GM23338 (cell line): ENCODE results near the gene LEFTY1. TPM values are rescaled to one million over a fixed set of nuclear protein-coding genes. Genes with fewer than 3 reads are reported as not detected.

Experiments used
- ATAC-seq: fragments of 200-7000 bp; cut with Tn5 transposase; 3 replicates; pipeline ENCODE4 v1.9.1; 2020
- DNase-seq: peaks from one replicate; pipeline ENCODE4 v3.0.0-alpha.2; 2015; ENCODE audit warnings: low spot score
- H2AFZ ChIP-seq: fragments of 200-600 bp; sonication (generic); 2 replicates; pipeline ENCODE4 v1.8.0; 2016; ENCODE audit warnings: antibody characterized with exemption, mild to moderate bottlenecking, moderate library complexity
- H3F3A ChIP-seq: fragments of 200-600 bp; sonication (generic); replicated peaks from 2 replicates; pipeline ENCODE4 v1.8.0; 2017; ENCODE audit warnings: antibody characterized with exemption, mixed run types, low read depth
- H3K27ac ChIP-seq: fragments of 200-600 bp; sonication (generic); 2 replicates; pipeline ENCODE4 v1.6.1; 2016; ENCODE audit warnings: low read depth
- H3K27me3 ChIP-seq: fragments of 200-600 bp; sonication (generic); 2 replicates; pipeline ENCODE4 v1.8.0; 2016; ENCODE audit warnings: mild to moderate bottlenecking, mixed run types, moderate library complexity; ENCODE audit not compliant: insufficient read depth
- H3K36me3 ChIP-seq: fragments of 200-600 bp; sonication (generic); 2 replicates; pipeline ENCODE4 v1.8.0; 2016; ENCODE audit warnings: mild to moderate bottlenecking; ENCODE audit not compliant: insufficient read depth
- H3K4me1 ChIP-seq: fragments of 200-600 bp; sonication (generic); 2 replicates; pipeline ENCODE4 v1.8.0; 2016; ENCODE audit warnings: mild to moderate bottlenecking, moderate library complexity; ENCODE audit not compliant: insufficient read depth
- H3K4me2 ChIP-seq: fragments of 200-600 bp; sonication (generic); 2 replicates; pipeline ENCODE4 v1.7.1; 2017; ENCODE audit warnings: mixed run types
- H3K4me3 ChIP-seq: fragments of 200-600 bp; sonication (generic); 2 replicates; pipeline ENCODE4 v1.6.1; 2016; ENCODE audit warnings: mixed run types
- H3K79me2 ChIP-seq: fragments of 200-600 bp; sonication (generic); replicated peaks from 2 replicates; pipeline ENCODE4 v1.8.0; 2017; ENCODE audit warnings: mild to moderate bottlenecking; ENCODE audit not compliant: insufficient read depth
- H3K9me2 ChIP-seq: fragments of 200-600 bp; sonication (generic); 2 replicates; pipeline ENCODE4 v1.8.0; 2017; ENCODE audit not compliant: insufficient read depth
- H4K20me1 ChIP-seq: fragments of 200-600 bp; sonication (generic); replicated peaks from 2 replicates; pipeline ENCODE4 v1.8.0; 2017; ENCODE audit warnings: mild to moderate bottlenecking; ENCODE audit not compliant: insufficient read depth
- H3K27ac Mint-ChIP-seq: 2 replicates; pipeline ENCODE4 v1.8.0; 2020; ENCODE audit warnings: inconsistent platforms, mild to moderate bottlenecking, moderate library complexity, mixed read lengths
- H3K27me3 Mint-ChIP-seq: 3 replicates; pipeline ENCODE4 v1.8.0; 2022; ENCODE audit warnings: low read depth, mild to moderate bottlenecking, moderate library complexity, mixed read lengths, inconsistent platforms; ENCODE audit not compliant: insufficient read depth, poor library complexity
- H3K36me3 Mint-ChIP-seq: 3 replicates; pipeline ENCODE4 v1.8.0; 2021; ENCODE audit warnings: low read depth, mild to moderate bottlenecking, inconsistent platforms, moderate library complexity, mixed read lengths
- H3K4me1 Mint-ChIP-seq: 3 replicates; pipeline ENCODE4 v1.8.0; 2020; ENCODE audit warnings: mild to moderate bottlenecking, inconsistent platforms, mixed read lengths
- H3K4me3 Mint-ChIP-seq: 3 replicates; pipeline ENCODE4 v1.8.0; 2021; ENCODE audit warnings: moderate library complexity, mild to moderate bottlenecking, inconsistent platforms, mixed read lengths
- H3K9me3 Mint-ChIP-seq: 3 replicates; pipeline ENCODE4 v1.8.0; 2020; ENCODE audit warnings: moderate library complexity, mild to moderate bottlenecking, inconsistent platforms, mixed read lengths
- CREB1 ChIP-seq: fragments of 250-450 bp; sonication (Bioruptor Pico); IDR thresholded peaks from 2 replicates; pipeline ENCODE4 v1.5.0; 2020; ENCODE audit warnings: low read depth, mild to moderate bottlenecking, moderate library complexity
- EZH2 ChIP-seq: fragments of 200-600 bp; sonication (generic); IDR thresholded peaks from one replicate; pipeline ENCODE4 v1.8.0; 2017; ENCODE audit warnings: antibody characterized with exemption, mild to moderate bottlenecking, low read depth; ENCODE audit not compliant: unreplicated experiment
- EZH2phosphoT487 ChIP-seq: fragments of 200-600 bp; sonication (generic); IDR thresholded peaks from one replicate; pipeline ENCODE4 v1.8.1; 2018; ENCODE audit warnings: antibody characterized with exemption; ENCODE audit not compliant: unreplicated experiment
- JUNB ChIP-seq: IDR thresholded peaks from one replicate; pipeline ENCODE4 v1.6.1; 2016; ENCODE audit warnings: antibody characterized with exemption; ENCODE audit not compliant: unreplicated experiment
- NANOG ChIP-seq: IDR thresholded peaks from 2 replicates; pipeline ENCODE4 v1.6.1; 2016; ENCODE audit warnings: antibody characterized with exemption, borderline replicate concordance
- POLR2AphosphoS5 ChIP-seq: IDR thresholded peaks from 2 replicates; pipeline ENCODE4 v1.6.1; 2016; ENCODE audit warnings: antibody characterized with exemption, low read depth
- STAT1 ChIP-seq: IDR thresholded peaks from one replicate; pipeline ENCODE4 v1.6.1; 2016; ENCODE audit warnings: antibody characterized with exemption; ENCODE audit not compliant: unreplicated experiment
- ZNF114 ChIP-seq: fragments of 250-450 bp; sonication (Bioruptor Pico); IDR thresholded peaks from 2 replicates; pipeline ENCODE4 v1.5.0; 2020; ENCODE audit warnings: mild to moderate bottlenecking, moderate library complexity
- ZNF331 ChIP-seq: fragments of 250-450 bp; sonication (Bioruptor Pico); IDR thresholded peaks from 2 replicates; pipeline ENCODE4 v1.5.0; 2020; ENCODE audit warnings: low read depth, mild to moderate bottlenecking, moderate library complexity
- polyA plus RNA-seq: library from polyadenylated mRNA; unstranded; fragments of >200 nt; fragmentation: Nextera tagmentation; extraction: Ambion mirVana; gene quantifications from 2 replicates; pipeline ENCODE4 v1.2.1, GENCODE V29; 2016
- total RNA-seq: library from RNA; depleted of rRNA; stranded (reverse); fragments of >200 nt; shearing (Covaris generic); gene quantifications from 2 replicates; pipeline ENCODE4 v1.2.3, GENCODE V29; 2014
- TF ChIP-seq, protein P1 (sequence below): IDR thresholded peaks from 2 replicates; pipeline ENCODE4 v1.6.1; 2016; ENCODE audit warnings: antibody characterized with exemption
- TF ChIP-seq, protein P2 (sequence below), 2 experiments: fragments of 200-600 bp in 1 of 2; sonication (generic) in 1 of 2; conservative IDR thresholded peaks; 2 replicates each; pipeline versions ENCODE4 v1.5.1 to v1.6.1; 2016 to 2017; ENCODE audit warnings: antibody characterized with exemption in 2 of 2, low read depth in 2 of 2, mild to moderate bottlenecking in 2 of 2, moderate library complexity in 1 of 2
- TF ChIP-seq, protein P3 (sequence below): fragments of 250-450 bp; sonication (Bioruptor Pico); IDR thresholded peaks from 2 replicates; pipeline ENCODE4 v1.5.0; 2020; ENCODE audit warnings: mild to moderate bottlenecking, moderate library complexity
- TF ChIP-seq, protein P4 (sequence below): IDR thresholded peaks from one replicate; pipeline ENCODE4 v1.6.1; 2018; ENCODE audit warnings: antibody characterized with exemption; ENCODE audit not compliant: unreplicated experiment

The LEFTY1 gene
- total and polyA plus RNA-seq, 2 experiments from 2014 or later, result 27.5 to 65.4 TPM

DNA sequence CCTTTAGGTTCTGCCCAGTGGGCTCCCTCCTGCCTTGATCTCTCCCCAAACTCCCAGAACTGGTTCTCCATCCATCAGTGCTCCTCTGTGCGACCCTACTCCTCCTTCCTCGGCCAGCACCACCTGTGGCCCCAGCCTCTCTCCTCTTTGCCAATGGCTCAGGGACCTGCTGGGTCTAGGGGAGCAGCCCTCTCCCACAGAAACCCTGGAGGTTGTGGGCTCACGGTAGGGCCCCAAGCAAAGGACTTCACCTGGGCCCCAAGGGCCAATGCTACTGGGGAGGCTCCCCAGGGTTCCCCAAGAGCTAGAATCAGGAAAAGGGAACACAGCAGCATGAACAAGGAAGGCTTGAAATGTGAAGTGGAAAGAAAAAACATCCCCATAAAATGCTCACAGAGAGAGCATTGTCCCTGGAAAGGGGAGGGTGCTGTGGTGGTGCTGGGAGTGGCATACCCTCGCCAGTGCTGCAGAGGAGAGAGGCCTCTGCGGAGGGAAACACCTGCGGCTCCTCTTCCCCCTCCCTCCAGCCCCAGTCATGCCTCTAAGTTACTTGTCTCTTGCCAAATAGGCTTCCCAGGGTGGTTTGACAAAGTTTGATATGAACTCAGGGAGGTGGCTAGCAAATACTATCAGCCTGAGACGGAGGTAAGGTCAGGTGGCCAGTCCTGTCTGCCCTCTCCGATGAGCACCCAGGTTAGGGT lies 9.3 kb downstream of the LEFTY1 start:
- H3K9me2 ChIP-seq, result no peaks in the 10 kb centered on the region
- Mint-ChIP-seq H3K36me3 (peaks cover 30% of the 10 kb centered on the region), H3K4me3 (peak overlapping the region; percentile 84; the same call in 2 of the 3 replicates), H3K27me3 (peaks cover 31% of the 10 kb centered on the region), H3K9me3 (no peaks in the 10 kb centered on the region), H3K4me1 (peaks cover 48% of the 10 kb centered on the region), H3K27ac (no peak overlapping the region)
- peaks cover 31% of the 10 kb centered on the region for H3K4me1 ChIP-seq
- 0 out of 2 replicates have a peak, but pooled peaks cover 8% of the 10 kb centered on the region for H3F3A ChIP-seq
- peaks cover 15% of the 10 kb centered on the region; the same call in 1 of the 2 replicates for H3K36me3 ChIP-seq
- H3K27ac ChIP-seq, result no peak overlapping the region
- peaks cover 16% of the 10 kb centered on the region for H4K20me1 ChIP-seq
- H3K27me3 ChIP-seq, result no peaks in the 10 kb centered on the region
- H3K4me3 ChIP-seq, result peak overlapping the region; percentile 94; the same call in 1 of the 2 replicates
- no peak overlapping the region for H2AFZ ChIP-seq
- peaks cover 65% of the 10 kb centered on the region for H3K79me2 ChIP-seq
- DNase-seq (no peak), ATAC-seq (no peak)
- TF ChIP-seq EZH2, result no peak
- no peak for TF ChIP-seq JUNB
- TF ChIP-seq NANOG, result no peak
- TF ChIP-seq ZNF331 (CRISPR knock-in tag), result no peak
- TF ChIP-seq STAT1, result no peak
- TF ChIP-seq, protein P1, sequence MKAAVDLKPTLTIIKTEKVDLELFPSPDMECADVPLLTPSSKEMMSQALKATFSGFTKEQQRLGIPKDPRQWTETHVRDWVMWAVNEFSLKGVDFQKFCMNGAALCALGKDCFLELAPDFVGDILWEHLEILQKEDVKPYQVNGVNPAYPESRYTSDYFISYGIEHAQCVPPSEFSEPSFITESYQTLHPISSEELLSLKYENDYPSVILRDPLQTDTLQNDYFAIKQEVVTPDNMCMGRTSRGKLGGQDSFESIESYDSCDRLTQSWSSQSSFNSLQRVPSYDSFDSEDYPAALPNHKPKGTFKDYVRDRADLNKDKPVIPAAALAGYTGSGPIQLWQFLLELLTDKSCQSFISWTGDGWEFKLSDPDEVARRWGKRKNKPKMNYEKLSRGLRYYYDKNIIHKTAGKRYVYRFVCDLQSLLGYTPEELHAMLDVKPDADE, result no peak
- TF ChIP-seq ZNF114 (CRISPR knock-in tag), result no peak
- TF ChIP-seq, protein P2, sequence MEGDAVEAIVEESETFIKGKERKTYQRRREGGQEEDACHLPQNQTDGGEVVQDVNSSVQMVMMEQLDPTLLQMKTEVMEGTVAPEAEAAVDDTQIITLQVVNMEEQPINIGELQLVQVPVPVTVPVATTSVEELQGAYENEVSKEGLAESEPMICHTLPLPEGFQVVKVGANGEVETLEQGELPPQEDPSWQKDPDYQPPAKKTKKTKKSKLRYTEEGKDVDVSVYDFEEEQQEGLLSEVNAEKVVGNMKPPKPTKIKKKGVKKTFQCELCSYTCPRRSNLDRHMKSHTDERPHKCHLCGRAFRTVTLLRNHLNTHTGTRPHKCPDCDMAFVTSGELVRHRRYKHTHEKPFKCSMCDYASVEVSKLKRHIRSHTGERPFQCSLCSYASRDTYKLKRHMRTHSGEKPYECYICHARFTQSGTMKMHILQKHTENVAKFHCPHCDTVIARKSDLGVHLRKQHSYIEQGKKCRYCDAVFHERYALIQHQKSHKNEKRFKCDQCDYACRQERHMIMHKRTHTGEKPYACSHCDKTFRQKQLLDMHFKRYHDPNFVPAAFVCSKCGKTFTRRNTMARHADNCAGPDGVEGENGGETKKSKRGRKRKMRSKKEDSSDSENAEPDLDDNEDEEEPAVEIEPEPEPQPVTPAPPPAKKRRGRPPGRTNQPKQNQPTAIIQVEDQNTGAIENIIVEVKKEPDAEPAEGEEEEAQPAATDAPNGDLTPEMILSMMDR (conservative IDR thresholded peaks at IDR 0.05; ENCODE audit: low read depth in 2 of 2), result no peak
- TF ChIP-seq CREB1 (CRISPR knock-in tag), result no peak
- TF ChIP-seq, protein P3, sequence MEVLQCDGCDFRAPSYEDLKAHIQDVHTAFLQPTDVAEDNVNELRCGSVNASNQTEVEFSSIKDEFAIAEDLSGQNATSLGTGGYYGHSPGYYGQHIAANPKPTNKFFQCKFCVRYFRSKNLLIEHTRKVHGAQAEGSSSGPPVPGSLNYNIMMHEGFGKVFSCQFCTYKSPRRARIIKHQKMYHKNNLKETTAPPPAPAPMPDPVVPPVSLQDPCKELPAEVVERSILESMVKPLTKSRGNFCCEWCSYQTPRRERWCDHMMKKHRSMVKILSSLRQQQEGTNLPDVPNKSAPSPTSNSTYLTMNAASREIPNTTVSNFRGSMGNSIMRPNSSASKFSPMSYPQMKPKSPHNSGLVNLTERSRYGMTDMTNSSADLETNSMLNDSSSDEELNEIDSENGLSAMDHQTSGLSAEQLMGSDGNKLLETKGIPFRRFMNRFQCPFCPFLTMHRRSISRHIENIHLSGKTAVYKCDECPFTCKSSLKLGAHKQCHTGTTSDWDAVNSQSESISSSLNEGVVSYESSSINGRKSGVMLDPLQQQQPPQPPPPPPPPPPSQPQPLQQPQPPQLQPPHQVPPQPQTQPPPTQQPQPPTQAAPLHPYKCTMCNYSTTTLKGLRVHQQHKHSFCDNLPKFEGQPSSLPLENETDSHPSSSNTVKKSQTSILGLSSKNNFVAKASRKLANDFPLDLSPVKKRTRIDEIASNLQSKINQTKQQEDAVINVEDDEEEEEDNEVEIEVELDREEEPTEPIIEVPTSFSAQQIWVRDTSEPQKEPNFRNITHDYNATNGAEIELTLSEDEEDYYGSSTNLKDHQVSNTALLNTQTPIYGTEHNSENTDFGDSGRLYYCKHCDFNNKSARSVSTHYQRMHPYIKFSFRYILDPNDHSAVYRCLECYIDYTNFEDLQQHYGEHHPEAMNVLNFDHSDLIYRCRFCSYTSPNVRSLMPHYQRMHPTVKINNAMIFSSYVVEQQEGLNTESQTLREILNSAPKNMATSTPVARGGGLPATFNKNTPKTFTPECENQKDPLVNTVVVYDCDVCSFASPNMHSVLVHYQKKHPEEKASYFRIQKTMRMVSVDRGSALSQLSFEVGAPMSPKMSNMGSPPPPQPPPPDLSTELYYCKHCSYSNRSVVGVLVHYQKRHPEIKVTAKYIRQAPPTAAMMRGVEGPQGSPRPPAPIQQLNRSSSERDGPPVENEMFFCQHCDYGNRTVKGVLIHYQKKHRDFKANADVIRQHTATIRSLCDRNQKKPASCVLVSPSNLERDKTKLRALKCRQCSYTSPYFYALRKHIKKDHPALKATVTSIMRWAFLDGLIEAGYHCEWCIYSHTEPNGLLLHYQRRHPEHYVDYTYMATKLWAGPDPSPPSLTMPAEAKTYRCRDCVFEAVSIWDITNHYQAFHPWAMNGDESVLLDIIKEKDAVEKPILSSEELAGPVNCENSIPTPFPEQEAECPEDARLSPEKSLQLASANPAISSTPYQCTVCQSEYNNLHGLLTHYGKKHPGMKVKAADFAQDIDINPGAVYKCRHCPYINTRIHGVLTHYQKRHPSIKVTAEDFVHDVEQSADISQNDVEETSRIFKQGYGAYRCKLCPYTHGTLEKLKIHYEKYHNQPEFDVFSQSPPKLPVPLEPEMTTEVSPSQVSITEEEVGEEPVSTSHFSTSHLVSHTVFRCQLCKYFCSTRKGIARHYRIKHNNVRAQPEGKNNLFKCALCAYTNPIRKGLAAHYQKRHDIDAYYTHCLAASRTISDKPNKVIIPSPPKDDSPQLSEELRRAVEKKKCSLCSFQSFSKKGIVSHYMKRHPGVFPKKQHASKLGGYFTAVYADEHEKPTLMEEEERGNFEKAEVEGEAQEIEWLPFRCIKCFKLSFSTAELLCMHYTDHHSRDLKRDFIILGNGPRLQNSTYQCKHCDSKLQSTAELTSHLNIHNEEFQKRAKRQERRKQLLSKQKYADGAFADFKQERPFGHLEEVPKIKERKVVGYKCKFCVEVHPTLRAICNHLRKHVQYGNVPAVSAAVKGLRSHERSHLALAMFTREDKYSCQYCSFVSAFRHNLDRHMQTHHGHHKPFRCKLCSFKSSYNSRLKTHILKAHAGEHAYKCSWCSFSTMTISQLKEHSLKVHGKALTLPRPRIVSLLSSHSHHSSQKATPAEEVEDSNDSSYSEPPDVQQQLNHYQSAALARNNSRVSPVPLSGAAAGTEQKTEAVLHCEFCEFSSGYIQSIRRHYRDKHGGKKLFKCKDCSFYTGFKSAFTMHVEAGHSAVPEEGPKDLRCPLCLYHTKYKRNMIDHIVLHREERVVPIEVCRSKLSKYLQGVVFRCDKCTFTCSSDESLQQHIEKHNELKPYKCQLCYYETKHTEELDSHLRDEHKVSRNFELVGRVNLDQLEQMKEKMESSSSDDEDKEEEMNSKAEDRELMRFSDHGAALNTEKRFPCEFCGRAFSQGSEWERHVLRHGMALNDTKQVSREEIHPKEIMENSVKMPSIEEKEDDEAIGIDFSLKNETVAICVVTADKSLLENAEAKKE (CRISPR knock-in tag), result no peak
- TF ChIP-seq, protein P4, sequence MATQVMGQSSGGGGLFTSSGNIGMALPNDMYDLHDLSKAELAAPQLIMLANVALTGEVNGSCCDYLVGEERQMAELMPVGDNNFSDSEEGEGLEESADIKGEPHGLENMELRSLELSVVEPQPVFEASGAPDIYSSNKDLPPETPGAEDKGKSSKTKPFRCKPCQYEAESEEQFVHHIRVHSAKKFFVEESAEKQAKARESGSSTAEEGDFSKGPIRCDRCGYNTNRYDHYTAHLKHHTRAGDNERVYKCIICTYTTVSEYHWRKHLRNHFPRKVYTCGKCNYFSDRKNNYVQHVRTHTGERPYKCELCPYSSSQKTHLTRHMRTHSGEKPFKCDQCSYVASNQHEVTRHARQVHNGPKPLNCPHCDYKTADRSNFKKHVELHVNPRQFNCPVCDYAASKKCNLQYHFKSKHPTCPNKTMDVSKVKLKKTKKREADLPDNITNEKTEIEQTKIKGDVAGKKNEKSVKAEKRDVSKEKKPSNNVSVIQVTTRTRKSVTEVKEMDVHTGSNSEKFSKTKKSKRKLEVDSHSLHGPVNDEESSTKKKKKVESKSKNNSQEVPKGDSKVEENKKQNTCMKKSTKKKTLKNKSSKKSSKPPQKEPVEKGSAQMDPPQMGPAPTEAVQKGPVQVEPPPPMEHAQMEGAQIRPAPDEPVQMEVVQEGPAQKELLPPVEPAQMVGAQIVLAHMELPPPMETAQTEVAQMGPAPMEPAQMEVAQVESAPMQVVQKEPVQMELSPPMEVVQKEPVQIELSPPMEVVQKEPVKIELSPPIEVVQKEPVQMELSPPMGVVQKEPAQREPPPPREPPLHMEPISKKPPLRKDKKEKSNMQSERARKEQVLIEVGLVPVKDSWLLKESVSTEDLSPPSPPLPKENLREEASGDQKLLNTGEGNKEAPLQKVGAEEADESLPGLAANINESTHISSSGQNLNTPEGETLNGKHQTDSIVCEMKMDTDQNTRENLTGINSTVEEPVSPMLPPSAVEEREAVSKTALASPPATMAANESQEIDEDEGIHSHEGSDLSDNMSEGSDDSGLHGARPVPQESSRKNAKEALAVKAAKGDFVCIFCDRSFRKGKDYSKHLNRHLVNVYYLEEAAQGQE, result no peak
- no peak for TF ChIP-seq POLR2AphosphoS5
- TF ChIP-seq EZH2phosphoT487, result no peak
- H3K4me2 ChIP-seq, result peak overlapping the region; percentile 96; the same call in 1 of the 2 replicates
